Astrocyte (in vitro differentiated cells and primary cell): Measurements from ENCODE around the gene PCSK4.

Experiments
- CTCF ChIP-seq: IDR thresholded peaks from 2 replicates; pipeline ENCODE4 v1.5.1; 2011; ENCODE audit warnings: low read depth, mild to moderate bottlenecking, inconsistent platforms, low read length, moderate library complexity; ENCODE audit not compliant: insufficient read depth
- EZH2 ChIP-seq: IDR thresholded peaks from 2 replicates; pipeline ENCODE4 v1.6.1; 2012; ENCODE audit warnings: mild to moderate bottlenecking, low read length, inconsistent platforms; ENCODE audit not compliant: insufficient read depth

DNA sequence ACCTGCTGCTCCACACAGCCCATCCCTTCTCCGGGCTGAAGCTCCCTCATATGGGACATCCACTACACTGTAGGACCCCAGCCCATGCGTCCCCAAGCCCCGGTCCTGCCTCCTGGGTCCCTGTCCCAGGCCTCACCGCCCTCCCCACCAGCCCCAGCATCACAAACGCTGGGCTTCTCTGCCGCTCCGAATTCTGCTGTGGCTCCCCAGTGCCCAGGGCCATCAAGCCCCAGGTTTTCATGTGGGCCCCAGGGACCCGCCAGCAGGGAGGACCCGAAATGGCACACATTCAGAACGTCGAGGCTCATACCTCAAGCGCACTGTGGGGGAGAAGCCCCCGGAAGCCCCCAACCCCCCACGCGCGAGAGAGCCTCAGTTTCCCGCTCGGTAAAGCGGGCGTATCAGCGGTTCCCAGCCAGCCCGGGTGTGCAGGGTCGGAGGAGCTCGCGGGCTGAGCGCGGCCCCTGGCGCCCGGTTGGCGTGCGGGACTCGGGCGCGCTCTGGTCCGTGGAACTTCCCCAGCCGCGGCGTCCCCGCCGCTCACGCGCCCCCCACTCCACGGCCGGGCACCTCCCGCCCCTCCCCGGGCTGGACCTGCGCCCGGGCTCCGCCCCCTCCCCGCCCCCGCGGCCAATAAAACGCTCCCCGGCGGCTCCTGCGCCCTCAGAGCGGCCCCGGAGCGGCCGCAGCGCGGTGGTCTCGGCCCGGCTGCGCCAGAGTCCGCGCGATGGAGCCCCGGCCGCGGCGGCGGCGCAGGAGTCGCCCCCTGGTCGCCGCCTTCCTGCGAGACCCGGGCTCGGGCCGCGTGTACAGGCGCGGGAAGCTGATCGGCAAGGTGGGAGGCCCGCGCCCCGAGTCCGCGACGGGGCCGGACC is 33.5 kb upstream of the PCSK4 start, which contains the start of gene PLK5:
- TF ChIP-seq CTCF (no peak), EZH2 (no peak)
